ENCODE results near the gene VN1R2. TPM values are rescaled to one million over a fixed set of nuclear protein-coding genes. Genes with fewer than 3 reads are reported as not detected.
"Not testable (repeated sequence)": the region's sequence is repeated elsewhere in the genome, so short reads cannot be mapped to it uniquely, and the experiment has no call there.

VN1R2 gene
- total and polyA plus RNA-seq, 4 donors, result 0.11 to 0.12 TPM; not detected in 2

GRCh38 chr19:53267623-53268022 lies 9.5 kb downstream of the VN1R2 start, which contains the start of gene VN1R4:
TSS of gene VN1R4 (minus strand) at chr19:53267723. CDS start at chr19:53267665, 58 bp downstream.
- not testable (repeated sequence) for H3K9me3 ChIP-seq (ENCODE audit: control insufficient read depth, insufficient read depth, low read length); H3K27me3 ChIP-seq (ENCODE audit: control insufficient read depth, insufficient read depth, low read length); H3K4me3 ChIP-seq (ENCODE audit: low read depth, low read length); H3K36me3 ChIP-seq (ENCODE audit: control insufficient read depth, insufficient read depth, low read length); H3K4me1 ChIP-seq (ENCODE audit: control insufficient read depth, insufficient read depth, low read length); H3K27ac ChIP-seq (ENCODE audit: low read depth, low read length); DNase-seq (ENCODE audit: low read depth in 4 of 6, low spot score in 6 of 6)
- whole genome bisulfite sequencing (ENCODE audit: insufficient coverage), result no CpG with 5 or more reads among the region's 5 CpGs

DNA sequence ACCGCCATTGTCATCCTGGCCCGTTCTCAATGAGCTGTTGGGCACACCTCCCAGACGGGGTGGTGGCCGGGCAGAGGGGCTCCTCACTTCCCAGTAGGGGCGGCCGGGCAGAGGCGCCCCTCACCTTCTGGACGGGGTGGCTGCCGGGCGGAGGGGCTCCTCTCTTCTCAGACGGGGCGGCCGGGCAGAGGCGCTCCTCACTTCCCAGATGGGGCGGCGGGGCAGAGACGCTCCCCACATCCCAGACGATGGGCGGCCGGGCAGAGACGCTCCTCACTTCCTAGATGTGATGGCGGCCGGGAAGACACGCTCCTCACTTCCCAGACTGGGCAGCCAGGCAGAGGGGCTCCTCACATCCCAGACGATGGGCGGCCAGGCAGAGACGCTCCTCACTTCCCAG lies 11.8 kb downstream of the VN1R2 start:
- not testable (repeated sequence) for H3K4me3 ChIP-seq (ENCODE audit: low read depth, low read length); DNase-seq (ENCODE audit: low read depth in 4 of 6, low spot score in 6 of 6); H3K27me3 ChIP-seq (ENCODE audit: control insufficient read depth, insufficient read depth, low read length); H3K9me3 ChIP-seq (ENCODE audit: control insufficient read depth, insufficient read depth, low read length); H3K36me3 ChIP-seq (ENCODE audit: control insufficient read depth, insufficient read depth, low read length); H3K27ac ChIP-seq (ENCODE audit: low read depth, low read length); H3K4me1 ChIP-seq (ENCODE audit: control insufficient read depth, insufficient read depth, low read length)
- 92% methylated on average over 15 of the region's 27 CpGs for WGBS (ENCODE audit: insufficient coverage)

GRCh38 chr19:53272044-53272443 lies 14.0 kb downstream of the VN1R2 start:
- Histone ChIP-seq H3K36me3 (ENCODE audit: control insufficient read depth, insufficient read depth, low read length) (no peaks in the 10 kb centered on the region), H3K27ac (ENCODE audit: low read depth, low read length) (no peak overlapping the region), H3K9me3 (ENCODE audit: control insufficient read depth, insufficient read depth, low read length) (no peaks in the 10 kb centered on the region), H3K4me1 (ENCODE audit: control insufficient read depth, insufficient read depth, low read length) (no peaks in the 10 kb centered on the region), H3K4me3 (ENCODE audit: low read depth, low read length) (no peak overlapping the region), H3K27me3 (ENCODE audit: control insufficient read depth, insufficient read depth, low read length) (no peaks in the 10 kb centered on the region)
- WGBS (ENCODE audit: insufficient coverage), result 83% methylated on average over 7 of the region's 9 CpGs
- DNase-seq (ENCODE audit: low read depth in 4 of 6, low spot score in 6 of 6), result no peak

GRCh38 chr19:53275480-53275879 lies 17.4 kb downstream of the VN1R2 start:
- H3K9me3 ChIP-seq (ENCODE audit: control insufficient read depth, insufficient read depth, low read length), result no peaks in the 10 kb centered on the region
- H3K36me3 ChIP-seq (ENCODE audit: control insufficient read depth, insufficient read depth, low read length), result no peaks in the 10 kb centered on the region
- H3K4me3 ChIP-seq (ENCODE audit: low read depth, low read length), result no peak overlapping the region
- DNase-seq (ENCODE audit: low read depth in 4 of 6, low spot score in 6 of 6), result no peak
- no CpG with 5 or more reads among the region's 2 CpGs for WGBS (ENCODE audit: insufficient coverage)
- no peak overlapping the region for H3K27ac ChIP-seq (ENCODE audit: low read depth, low read length)
- no peaks in the 10 kb centered on the region for H3K4me1 ChIP-seq (ENCODE audit: control insufficient read depth, insufficient read depth, low read length)
- H3K27me3 ChIP-seq (ENCODE audit: control insufficient read depth, insufficient read depth, low read length), result no peaks in the 10 kb centered on the region

GRCh38 chr19:53281947-53282346 lies 23.9 kb downstream of the VN1R2 start:
- not testable (repeated sequence) for H3K4me1 ChIP-seq (ENCODE audit: control insufficient read depth, insufficient read depth, low read length); H3K4me3 ChIP-seq (ENCODE audit: low read depth, low read length); DNase-seq (ENCODE audit: low read depth in 4 of 6, low spot score in 6 of 6); H3K27me3 ChIP-seq (ENCODE audit: control insufficient read depth, insufficient read depth, low read length); H3K9me3 ChIP-seq (ENCODE audit: control insufficient read depth, insufficient read depth, low read length); H3K36me3 ChIP-seq (ENCODE audit: control insufficient read depth, insufficient read depth, low read length); H3K27ac ChIP-seq (ENCODE audit: low read depth, low read length)
- WGBS (ENCODE audit: insufficient coverage), result no CpG with 5 or more reads among the region's 8 CpGs

DNA sequence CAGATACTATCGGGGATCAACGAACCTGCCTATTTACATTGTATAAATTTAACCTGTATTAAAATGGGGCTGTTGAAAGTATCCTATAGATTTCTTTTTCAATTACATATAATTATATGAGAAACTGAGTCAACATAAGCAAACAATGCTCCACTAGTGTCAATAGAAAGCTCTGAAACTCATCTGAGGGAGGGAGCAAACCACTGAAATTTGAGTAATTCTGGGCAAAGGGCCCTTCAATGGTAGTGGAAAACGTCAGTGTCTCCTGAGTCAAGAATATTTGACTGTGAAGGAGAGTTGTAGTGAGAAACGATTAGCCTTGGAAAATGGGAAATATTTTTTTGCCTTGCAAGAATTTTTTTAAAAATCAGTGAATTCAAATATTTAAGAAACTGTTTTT lies 27.0 kb downstream of the VN1R2 start:
- Histone ChIP-seq H3K9me3 (ENCODE audit: control insufficient read depth, insufficient read depth, low read length) (no peaks in the 10 kb centered on the region), H3K36me3 (ENCODE audit: control insufficient read depth, insufficient read depth, low read length) (no peaks in the 10 kb centered on the region), H3K4me1 (ENCODE audit: control insufficient read depth, insufficient read depth, low read length) (no peaks in the 10 kb centered on the region), H3K27me3 (ENCODE audit: control insufficient read depth, insufficient read depth, low read length) (no peaks in the 10 kb centered on the region), H3K4me3 (ENCODE audit: low read depth, low read length) (no peak overlapping the region), H3K27ac (ENCODE audit: low read depth, low read length) (no peak overlapping the region)
- 20% methylated on average over 1 of the region's 4 CpGs for WGBS (ENCODE audit: insufficient coverage)
- DNase-seq (ENCODE audit: low read depth in 4 of 6, low spot score in 6 of 6), result no peak

- Histone ChIP-seq H3K4me1 (ENCODE audit: control insufficient read depth, insufficient read depth, low read length) (no peaks in the 10 kb centered on the region), H3K27me3 (ENCODE audit: control insufficient read depth, insufficient read depth, low read length) (no peaks in the 10 kb centered on the region), H3K9me3 (ENCODE audit: control insufficient read depth, insufficient read depth, low read length) (peaks cover 2% of the 10 kb centered on the region), H3K27ac (ENCODE audit: low read depth, low read length) (no peak overlapping the region), H3K36me3 (ENCODE audit: control insufficient read depth, insufficient read depth, low read length) (no peaks in the 10 kb centered on the region), H3K4me3 (ENCODE audit: low read depth, low read length) (no peak overlapping the region)
- DNase-seq (ENCODE audit: low read depth in 4 of 6, low spot score in 6 of 6), result no peak
- 87% methylated on average over 47 of the region's 47 CpGs for WGBS (ENCODE audit: insufficient coverage)
These were observed 32.9 kb downstream of the VN1R2 start for GRCh38 chr19:53290758-53291549.

DNA sequence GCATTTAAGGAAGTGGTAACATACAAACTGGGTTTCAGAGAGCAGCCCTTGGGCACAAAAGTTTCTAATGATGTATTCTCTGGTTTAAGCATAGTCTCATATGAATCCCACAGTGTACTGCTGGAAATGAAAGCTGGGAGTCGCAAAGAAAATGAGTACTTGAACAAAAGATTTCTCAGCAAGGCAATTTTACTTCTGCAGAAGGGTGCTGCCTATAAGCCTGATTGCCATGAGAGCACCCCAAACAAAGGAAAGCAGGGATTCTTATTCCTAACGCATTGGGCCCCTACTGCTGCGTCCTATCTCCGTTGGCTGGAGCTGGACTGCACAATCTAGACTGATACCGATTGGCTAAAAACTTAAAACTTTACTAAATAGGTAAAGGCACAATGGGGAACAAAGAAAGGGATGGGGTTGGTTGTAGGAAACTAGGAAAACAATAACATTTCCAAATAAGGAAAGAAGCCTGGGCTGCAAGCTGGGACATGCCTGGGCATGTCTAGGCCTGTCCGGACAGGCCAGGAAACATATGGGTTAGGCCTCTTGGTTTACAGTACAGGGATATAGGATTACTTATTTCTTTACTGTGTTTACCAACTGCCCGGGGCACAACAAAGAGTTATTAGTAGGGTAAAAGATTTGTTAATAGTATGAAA lies 36.8 kb downstream of the VN1R2 start:
- no peak for DNase-seq (ENCODE audit: low read depth in 4 of 6, low spot score in 6 of 6)
- 85% methylated on average over 2 of the region's 7 CpGs for WGBS (ENCODE audit: insufficient coverage)
- Histone ChIP-seq H3K36me3 (ENCODE audit: control insufficient read depth, insufficient read depth, low read length) (no peaks in the 10 kb centered on the region), H3K27ac (ENCODE audit: low read depth, low read length) (no peak overlapping the region), H3K4me1 (ENCODE audit: control insufficient read depth, insufficient read depth, low read length) (no peaks in the 10 kb centered on the region), H3K27me3 (ENCODE audit: control insufficient read depth, insufficient read depth, low read length) (no peaks in the 10 kb centered on the region), H3K9me3 (ENCODE audit: control insufficient read depth, insufficient read depth, low read length) (peaks cover 2% of the 10 kb centered on the region), H3K4me3 (ENCODE audit: low read depth, low read length) (no peak overlapping the region)

GRCh38 chr19:53301341-53301740 lies 43.2 kb downstream of the VN1R2 start:
- not testable (repeated sequence) for H3K4me1 ChIP-seq (ENCODE audit: control insufficient read depth, insufficient read depth, low read length); H3K27me3 ChIP-seq (ENCODE audit: control insufficient read depth, insufficient read depth, low read length); H3K9me3 ChIP-seq (ENCODE audit: control insufficient read depth, insufficient read depth, low read length); H3K36me3 ChIP-seq (ENCODE audit: control insufficient read depth, insufficient read depth, low read length); H3K27ac ChIP-seq (ENCODE audit: low read depth, low read length); H3K4me3 ChIP-seq (ENCODE audit: low read depth, low read length); DNase-seq (ENCODE audit: low read depth in 4 of 6, low spot score in 6 of 6)
- WGBS (ENCODE audit: insufficient coverage), result no CpG with 5 or more reads among the region's 8 CpGs

GRCh38 chr19:53308339-53308811 lies 50.3 kb downstream of the VN1R2 start:
- peaks cover 7% of the 10 kb centered on the region for H3K4me1 ChIP-seq (ENCODE audit: control insufficient read depth, insufficient read depth, low read length)
- H3K36me3 ChIP-seq (ENCODE audit: control insufficient read depth, insufficient read depth, low read length), result no peaks in the 10 kb centered on the region
- H3K27ac ChIP-seq (ENCODE audit: low read depth, low read length), result no peak overlapping the region
- H3K9me3 ChIP-seq (ENCODE audit: control insufficient read depth, insufficient read depth, low read length), result no peaks in the 10 kb centered on the region
- DNase-seq (ENCODE audit: low read depth in 4 of 6, low spot score in 6 of 6), result peak in 2 of 6 donors; percentile 37 to 42
- H3K4me3 ChIP-seq (ENCODE audit: low read depth, low read length), result no peak overlapping the region
- peaks cover 25% of the 10 kb centered on the region for H3K27me3 ChIP-seq (ENCODE audit: control insufficient read depth, insufficient read depth, low read length)
- 3% methylated on average over 32 of the region's 32 CpGs for WGBS (ENCODE audit: insufficient coverage)

Measured in spinal cord (tissue), 10 donors.